ENCODE data around the gene SWAP70. TPM values are rescaled to one million over a fixed set of nuclear protein-coding genes. Genes with fewer than 3 reads are reported as not detected.
"Not testable (repeated sequence)": the region's sequence is repeated elsewhere in the genome, so short reads cannot be mapped to it uniquely, and the experiment has no call there.

Gene SWAP70
- total RNA-seq, 1 experiment from 2014 or later, result 45.9 TPM

GRCh38 chr11:9739123-9739900 is 75.4 kb downstream of the SWAP70 start:
- in situ Hi-C loops (cut with HindIII; ENCODE audit: low sequenced_read_pairs), result no loop called here
- no peak for DNase-seq (ENCODE audit: low spot score)

DNA sequence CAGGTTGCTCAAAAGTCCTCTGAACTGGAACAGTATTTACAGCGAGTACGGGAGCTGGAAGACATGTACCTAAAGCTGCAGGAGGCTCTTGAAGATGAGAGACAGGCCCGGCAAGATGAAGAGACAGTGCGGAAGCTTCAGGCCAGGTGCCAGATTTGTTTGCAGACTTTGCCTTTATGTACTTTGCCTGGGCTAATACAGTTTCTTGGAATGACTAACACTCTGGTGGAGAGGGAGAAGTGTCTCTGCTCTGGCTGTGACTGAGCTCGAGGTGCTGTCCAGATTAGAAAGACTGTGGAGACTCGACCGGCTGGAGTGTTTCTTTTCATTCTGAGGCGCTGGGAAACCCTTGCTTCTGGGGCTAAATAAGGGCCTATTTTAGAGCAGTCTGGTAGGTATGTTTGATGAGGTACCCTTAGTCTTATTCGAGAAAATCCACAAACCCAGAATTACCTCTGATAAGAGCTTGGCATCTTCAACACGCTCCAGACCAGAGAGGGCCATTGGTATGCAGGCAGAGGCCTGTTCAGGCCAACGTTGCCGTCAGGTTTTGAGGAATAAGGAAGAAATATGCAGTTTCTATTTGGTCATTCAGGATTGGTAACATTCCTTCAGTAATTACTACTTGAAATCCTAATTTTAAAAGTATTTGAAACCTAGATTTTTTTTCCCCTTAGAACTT is 76.5 kb downstream of the SWAP70 start:
- in situ Hi-C loops (cut with HindIII; ENCODE audit: low sequenced_read_pairs), result loop anchor here (10.0 kb wide), 1 partner anchor 66 kb away; no protein-coding TSS in a partner anchor
- DNase-seq (ENCODE audit: low spot score), result no peak

DNA sequence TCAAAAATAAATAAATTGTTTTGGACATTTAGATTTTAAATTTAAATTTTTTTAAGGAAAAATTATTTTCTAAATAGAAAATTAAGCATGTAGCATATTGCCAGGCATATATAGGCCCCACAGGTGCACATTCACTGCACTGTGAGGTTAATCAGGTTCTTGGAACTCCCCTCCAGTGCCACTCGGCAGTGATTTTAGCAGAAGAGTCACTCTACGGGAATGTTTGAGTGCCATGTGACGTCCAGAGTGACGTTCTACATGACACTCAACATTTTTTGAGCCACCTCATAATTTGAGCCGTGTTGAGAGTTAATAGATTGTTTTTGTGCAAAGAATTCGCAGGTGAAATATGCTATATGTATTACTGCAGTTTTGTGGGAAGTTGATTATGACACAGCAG is 77.4 kb downstream of the SWAP70 start:
- no peak for DNase-seq (ENCODE audit: low spot score)
- in situ Hi-C loops (cut with HindIII; ENCODE audit: low sequenced_read_pairs), result loop anchor here (10.0 kb wide), 1 partner anchor 66 kb away; no protein-coding TSS in a partner anchor

DNA sequence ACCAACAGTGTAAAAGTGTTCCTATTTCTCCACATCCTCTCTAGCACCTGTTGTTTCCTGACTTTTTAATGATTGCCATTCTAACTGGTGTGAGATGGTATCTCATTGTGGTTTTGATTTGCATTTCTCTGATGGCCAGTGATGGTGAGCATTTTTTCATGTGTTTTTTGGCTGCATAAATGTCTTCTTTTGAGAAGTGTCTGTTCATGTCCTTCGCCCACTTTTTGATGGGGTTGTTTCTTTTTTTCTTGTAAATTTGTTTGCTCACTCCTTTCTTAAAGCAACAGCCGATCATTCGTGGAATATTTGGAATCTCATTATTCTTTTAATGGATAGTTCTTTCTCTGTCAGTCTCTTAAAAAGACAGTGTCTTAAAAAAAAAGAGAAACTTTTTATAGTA is 79.6 kb downstream of the SWAP70 start:
- DNase-seq (ENCODE audit: low spot score), result not testable (repeated sequence)
- in situ Hi-C loops (cut with HindIII; ENCODE audit: low sequenced_read_pairs), result loop anchor here (10.0 kb wide), 1 partner anchor 69 kb away; no protein-coding TSS in a partner anchor

DNA sequence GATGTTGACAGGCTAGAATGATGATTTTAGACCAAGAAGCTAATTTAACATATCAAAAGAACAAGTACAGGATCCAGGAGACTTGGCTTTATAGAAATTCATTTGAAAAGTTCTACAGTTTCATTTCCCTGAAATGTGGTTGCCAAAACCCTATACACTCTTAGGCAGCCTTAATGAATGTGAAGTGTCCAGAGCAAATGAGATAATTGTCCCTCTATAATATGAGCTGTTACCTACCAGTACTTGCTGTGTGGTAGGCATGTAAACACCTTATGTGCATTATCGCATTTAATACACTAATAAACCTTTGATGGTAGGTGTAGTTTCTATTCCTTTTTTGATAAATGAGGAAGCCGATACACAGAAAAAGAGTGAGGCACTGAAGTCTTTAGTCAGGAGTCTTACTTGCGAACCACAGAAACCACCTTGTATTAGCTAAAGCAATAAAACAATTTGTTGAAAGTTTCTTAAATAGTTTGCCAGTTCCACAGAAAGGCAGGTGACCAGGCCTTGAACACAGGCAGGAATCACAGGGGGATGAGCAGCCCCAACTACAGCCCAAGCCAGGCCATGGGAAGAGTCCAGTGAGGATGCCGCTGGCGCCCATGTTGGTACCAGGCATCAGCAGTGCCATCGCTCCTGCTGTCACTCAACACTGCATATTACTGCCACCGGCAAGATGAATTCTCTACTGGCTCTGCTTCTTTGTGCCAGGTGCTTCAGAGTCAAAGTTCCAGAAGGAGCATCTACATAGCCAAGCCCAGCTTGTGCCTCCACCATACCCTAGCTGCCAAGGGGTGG is 81.7 kb downstream of the SWAP70 start:
- in situ Hi-C loops (cut with HindIII; ENCODE audit: low sequenced_read_pairs), result loop anchor here (10.0 kb wide), 1 partner anchor 71 kb away; no protein-coding TSS in a partner anchor
- no peak for DNase-seq (ENCODE audit: low spot score)

- in situ Hi-C loops (cut with HindIII; ENCODE audit: low sequenced_read_pairs), result loop anchor here (10.0 kb wide), 1 partner anchor 72 kb away; no protein-coding TSS in a partner anchor
- no peak for DNase-seq (ENCODE audit: low spot score)
Observed at GRCh38 chr11:9747229-9747628, 83.4 kb downstream of the SWAP70 start.

- no peak for DNase-seq (ENCODE audit: low spot score)
- in situ Hi-C loops (cut with HindIII; ENCODE audit: low sequenced_read_pairs), result loop anchor here (10.0 kb wide), 1 partner anchor 73 kb away; no protein-coding TSS in a partner anchor
Observed at GRCh38 chr11:9747828-9748227, 84.0 kb downstream of the SWAP70 start.

GRCh38 chr11:9748361-9748970 is 84.6 kb downstream of the SWAP70 start:
- in situ Hi-C loops (cut with HindIII; ENCODE audit: low sequenced_read_pairs), result loop anchor here (10.0 kb wide), 1 partner anchor 74 kb away; no protein-coding TSS in a partner anchor
- peak; percentile 47 for DNase-seq (ENCODE audit: low spot score)

DNA sequence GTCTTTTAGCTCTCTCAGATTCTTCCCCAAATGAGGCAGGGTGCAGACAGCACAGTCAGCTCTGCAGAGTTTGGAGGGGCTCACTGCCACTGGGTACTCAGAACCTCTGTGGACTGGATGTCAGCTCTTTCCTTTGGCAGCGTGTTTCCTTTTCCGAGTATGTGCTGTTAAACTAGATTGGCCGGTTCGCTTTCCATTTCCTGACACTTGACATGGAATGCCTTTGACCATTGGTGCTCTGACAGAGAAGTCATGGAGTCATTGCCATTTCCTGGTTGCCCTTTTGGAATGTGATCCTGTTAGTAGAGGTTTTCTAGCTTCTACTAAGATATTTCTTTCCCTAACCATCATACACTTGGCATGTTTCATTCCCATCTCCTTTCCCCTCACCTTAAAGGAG is 86.7 kb downstream of the SWAP70 start:
- in situ Hi-C loops (cut with HindIII; ENCODE audit: low sequenced_read_pairs), result no loop called here
- DNase-seq (ENCODE audit: low spot score), result no peak

DNA sequence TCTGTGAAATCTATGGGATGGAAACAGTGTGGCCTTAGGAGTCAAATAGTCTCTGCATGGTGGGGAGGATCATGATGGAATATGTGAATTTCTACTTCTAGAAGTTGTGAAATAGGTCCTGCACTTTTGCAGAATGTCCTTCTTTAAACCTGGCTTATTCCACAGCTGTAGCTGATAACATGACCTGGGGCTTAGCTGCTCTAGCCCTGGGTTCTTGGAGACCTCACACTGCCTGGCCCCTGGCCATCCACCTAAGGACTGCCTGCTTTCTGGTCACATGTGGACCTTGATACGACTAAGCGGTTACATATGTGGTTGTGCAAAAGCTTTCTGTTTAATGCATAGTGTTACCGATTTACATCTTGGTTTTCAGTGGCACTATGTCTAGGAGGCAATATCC is 88.2 kb downstream of the SWAP70 start:
- in situ Hi-C loops (cut with HindIII; ENCODE audit: low sequenced_read_pairs), result no loop called here

GRCh38 chr11:9753021-9753420 is 89.1 kb downstream of the SWAP70 start:
- in situ Hi-C loops (cut with HindIII; ENCODE audit: low sequenced_read_pairs), result no loop called here
- no peak for DNase-seq (ENCODE audit: low spot score)

More for the DNA sequence above, 88.2 kb downstream of the SWAP70 start:
- DNase-seq (ENCODE audit: low spot score), result no peak

GRCh38 chr11:9754010-9754471 is 90.2 kb downstream of the SWAP70 start:
- in situ Hi-C loops (cut with HindIII; ENCODE audit: low sequenced_read_pairs), result no loop called here
- no peak for DNase-seq (ENCODE audit: low spot score)

GRCh38 chr11:9755561-9756185 is 91.8 kb downstream of the SWAP70 start:
- no peak for DNase-seq (ENCODE audit: low spot score)
- in situ Hi-C loops (cut with HindIII; ENCODE audit: low sequenced_read_pairs), result no loop called here

DNA sequence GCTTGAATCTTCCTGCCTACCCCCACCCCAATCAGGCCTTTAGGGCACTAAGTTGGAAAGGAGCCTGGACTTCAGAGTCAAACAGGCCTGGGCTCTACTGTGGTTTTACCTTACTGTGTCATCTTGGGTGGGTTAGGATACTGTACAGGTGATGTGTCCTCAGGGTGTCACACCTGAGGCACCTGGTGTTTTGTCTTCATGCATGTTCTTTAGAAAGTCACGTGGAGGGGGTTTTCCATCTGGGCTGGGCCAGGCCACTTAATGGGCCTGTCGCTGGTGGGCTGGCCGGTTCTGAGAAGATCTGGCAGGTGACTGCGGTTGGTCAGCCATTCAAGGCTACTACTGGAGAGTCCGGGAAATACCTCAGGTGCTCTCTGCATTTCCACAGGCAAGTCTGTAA is 92.6 kb downstream of the SWAP70 start:
- no peak for DNase-seq (ENCODE audit: low spot score)
- in situ Hi-C loops (cut with HindIII; ENCODE audit: low sequenced_read_pairs), result no loop called here

GRCh38 chr11:9756878-9757277 is 93.0 kb downstream of the SWAP70 start:
- DNase-seq (ENCODE audit: low spot score), result no peak
- in situ Hi-C loops (cut with HindIII; ENCODE audit: low sequenced_read_pairs), result no loop called here

GRCh38 chr11:9757809-9758636 is 94.1 kb downstream of the SWAP70 start:
- DNase-seq (ENCODE audit: low spot score), result peak; percentile 75
- in situ Hi-C loops (cut with HindIII; ENCODE audit: low sequenced_read_pairs), result no loop called here

DNA sequence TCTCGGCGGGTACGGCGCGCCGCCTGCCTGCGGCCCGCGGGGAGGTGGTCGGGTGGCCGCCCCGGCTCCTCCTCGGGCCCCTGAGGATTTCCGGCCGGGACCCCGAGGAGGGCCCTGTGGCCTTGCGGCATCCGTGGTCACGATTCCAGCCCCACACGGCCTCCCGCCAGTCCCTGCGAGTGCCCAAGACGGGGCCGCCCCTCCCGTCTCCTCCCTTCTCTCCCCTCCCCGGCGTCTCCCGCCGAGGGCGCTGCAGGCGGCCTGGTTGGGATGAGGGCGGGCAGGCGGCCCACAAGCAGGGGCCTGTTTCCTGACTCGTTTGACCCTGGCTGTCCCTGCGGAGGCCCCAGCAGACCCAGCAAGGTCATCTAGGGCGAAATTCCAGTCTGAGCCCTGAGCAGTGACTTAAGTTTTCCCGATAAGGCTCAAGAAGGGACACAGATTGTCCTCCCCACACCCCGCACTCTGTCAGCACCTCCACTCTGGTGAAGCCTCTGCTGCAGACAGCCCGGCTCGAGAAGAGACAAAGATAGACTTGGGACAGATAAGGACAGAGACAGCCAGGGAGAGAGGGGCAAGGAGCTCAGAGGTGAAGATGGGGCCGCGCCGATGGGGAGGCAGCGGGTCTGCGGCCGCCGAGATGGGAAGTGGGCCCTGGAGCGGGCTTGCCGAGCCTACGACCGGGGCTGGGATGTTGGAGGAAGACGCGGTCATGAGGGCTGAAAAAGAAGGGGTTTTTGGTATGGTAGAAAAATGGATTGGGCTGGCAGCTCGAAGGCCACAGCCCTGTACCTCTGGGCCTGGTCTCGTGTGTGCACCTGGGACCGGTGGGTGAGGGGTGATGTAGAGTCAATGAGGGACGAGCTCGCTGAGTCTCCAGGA is 95.0 kb downstream of the SWAP70 start:
- in situ Hi-C loops (cut with HindIII; ENCODE audit: low sequenced_read_pairs), result no loop called here
- peak; percentile 56 for DNase-seq (ENCODE audit: low spot score)
